ENCODE measurements around the gene GGTLC2.
"Not testable (repeated sequence)": the region's sequence is repeated elsewhere in the genome, so short reads cannot be mapped to it uniquely, and the experiment has no call there.

Gene GGTLC2

DNA sequence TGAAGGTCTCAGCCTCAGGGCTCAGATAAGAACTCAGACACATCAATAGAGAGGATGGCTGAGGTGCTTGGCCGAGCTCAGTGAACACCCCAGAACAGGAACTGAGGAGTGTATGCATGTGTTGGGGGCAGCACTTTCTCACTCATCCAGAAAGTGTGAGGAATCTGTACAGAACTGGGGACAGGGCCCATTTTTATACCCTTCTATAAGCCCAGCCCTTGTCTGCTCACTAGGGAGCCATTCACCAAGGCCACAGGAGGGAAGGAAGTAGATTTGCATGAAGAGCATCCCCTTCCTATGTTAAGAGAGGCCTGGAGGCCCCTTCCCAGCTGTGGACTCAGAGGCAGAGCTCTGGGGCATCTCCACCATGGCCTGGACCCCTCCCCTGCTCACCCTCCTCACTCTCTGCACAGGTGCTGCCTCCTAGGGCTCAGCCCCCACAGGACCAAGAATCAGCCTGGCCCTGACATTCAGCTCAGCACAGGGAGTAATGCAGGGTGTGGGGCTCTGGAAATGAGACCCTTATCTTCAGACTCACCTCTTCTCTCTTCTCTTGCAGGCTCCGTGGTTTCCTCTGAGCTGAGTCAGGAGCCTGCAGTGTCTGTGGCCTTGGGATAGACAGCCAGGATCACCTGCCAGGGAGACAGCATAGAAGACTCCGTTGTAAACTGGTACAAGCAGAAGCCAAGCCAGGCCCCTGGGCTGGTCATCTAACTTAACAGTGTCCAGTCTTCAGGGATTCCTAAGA lies 39.9 kb upstream of the GGTLC2 start:
- Mint-ChIP-seq H3K4me3 (no peak overlapping the region), H3K36me3 (ENCODE audit: low read depth) (no peaks in the 10 kb centered on the region), H3K4me1 (peaks cover 18% of the 10 kb centered on the region), H3K27me3 (ENCODE audit: low read depth) (no peaks in the 10 kb centered on the region), H3K9me3 (no peaks in the 10 kb centered on the region), H3K27ac (no peak overlapping the region)
- TF ChIP-seq, protein P1, sequence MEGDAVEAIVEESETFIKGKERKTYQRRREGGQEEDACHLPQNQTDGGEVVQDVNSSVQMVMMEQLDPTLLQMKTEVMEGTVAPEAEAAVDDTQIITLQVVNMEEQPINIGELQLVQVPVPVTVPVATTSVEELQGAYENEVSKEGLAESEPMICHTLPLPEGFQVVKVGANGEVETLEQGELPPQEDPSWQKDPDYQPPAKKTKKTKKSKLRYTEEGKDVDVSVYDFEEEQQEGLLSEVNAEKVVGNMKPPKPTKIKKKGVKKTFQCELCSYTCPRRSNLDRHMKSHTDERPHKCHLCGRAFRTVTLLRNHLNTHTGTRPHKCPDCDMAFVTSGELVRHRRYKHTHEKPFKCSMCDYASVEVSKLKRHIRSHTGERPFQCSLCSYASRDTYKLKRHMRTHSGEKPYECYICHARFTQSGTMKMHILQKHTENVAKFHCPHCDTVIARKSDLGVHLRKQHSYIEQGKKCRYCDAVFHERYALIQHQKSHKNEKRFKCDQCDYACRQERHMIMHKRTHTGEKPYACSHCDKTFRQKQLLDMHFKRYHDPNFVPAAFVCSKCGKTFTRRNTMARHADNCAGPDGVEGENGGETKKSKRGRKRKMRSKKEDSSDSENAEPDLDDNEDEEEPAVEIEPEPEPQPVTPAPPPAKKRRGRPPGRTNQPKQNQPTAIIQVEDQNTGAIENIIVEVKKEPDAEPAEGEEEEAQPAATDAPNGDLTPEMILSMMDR (IDR thresholded peaks at IDR 0.05; ENCODE audit: unreplicated experiment in 3 of 3): no peak

DNA sequence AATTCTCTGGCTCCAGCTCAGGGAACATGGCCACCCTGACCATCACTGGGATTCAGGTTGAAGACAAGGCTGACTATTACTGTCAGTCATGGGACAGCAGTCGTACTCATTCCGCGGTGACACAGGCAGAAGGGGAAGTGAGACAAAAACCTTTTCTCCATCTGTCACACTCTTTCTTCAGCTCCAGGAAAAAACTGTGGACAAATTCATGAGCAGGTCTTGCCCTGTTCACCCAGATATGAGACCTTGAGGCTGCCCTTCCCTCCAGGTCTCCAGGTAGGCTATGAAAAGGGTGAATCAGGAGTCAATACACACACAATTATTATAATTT lies 39.4 kb upstream of the GGTLC2 start:
- no peaks in the 10 kb centered on the region for H3K36me3 Mint-ChIP-seq (ENCODE audit: low read depth)
- H3K4me1 Mint-ChIP-seq: peaks cover 23% of the 10 kb centered on the region
- no peak overlapping the region for H3K4me3 Mint-ChIP-seq
- TF ChIP-seq, protein P1 (IDR thresholded peaks at IDR 0.05; ENCODE audit: unreplicated experiment in 3 of 3): no peak
- H3K27ac Mint-ChIP-seq: no peak overlapping the region
- no peaks in the 10 kb centered on the region for H3K27me3 Mint-ChIP-seq (ENCODE audit: low read depth)
- no peaks in the 10 kb centered on the region for H3K9me3 Mint-ChIP-seq

- H3K36me3 Mint-ChIP-seq (ENCODE audit: low read depth); H3K27ac Mint-ChIP-seq; H3K4me3 Mint-ChIP-seq; H3K27me3 Mint-ChIP-seq (ENCODE audit: low read depth); H3K9me3 Mint-ChIP-seq: not testable (repeated sequence)
- peaks cover 22% of the 10 kb centered on the region for H3K4me1 Mint-ChIP-seq
Measured at GRCh38 chr22:22608022-22608421, 36.4 kb upstream of the GGTLC2 start.

- Mint-ChIP-seq H3K9me3 (no peaks in the 10 kb centered on the region), H3K4me1 (peaks cover 25% of the 10 kb centered on the region), H3K4me3 (no peak overlapping the region), H3K27ac (peak overlapping the region; percentile 32 to 79 (median 75)), H3K36me3 (ENCODE audit: low read depth) (no peaks in the 10 kb centered on the region), H3K27me3 (ENCODE audit: low read depth) (no peaks in the 10 kb centered on the region)
- TF ChIP-seq, protein P1 (IDR thresholded peaks at IDR 0.05; ENCODE audit: unreplicated experiment in 3 of 3): no peak
Measured at GRCh38 chr22:22609291-22609690, 35.1 kb upstream of the GGTLC2 start.

DNA sequence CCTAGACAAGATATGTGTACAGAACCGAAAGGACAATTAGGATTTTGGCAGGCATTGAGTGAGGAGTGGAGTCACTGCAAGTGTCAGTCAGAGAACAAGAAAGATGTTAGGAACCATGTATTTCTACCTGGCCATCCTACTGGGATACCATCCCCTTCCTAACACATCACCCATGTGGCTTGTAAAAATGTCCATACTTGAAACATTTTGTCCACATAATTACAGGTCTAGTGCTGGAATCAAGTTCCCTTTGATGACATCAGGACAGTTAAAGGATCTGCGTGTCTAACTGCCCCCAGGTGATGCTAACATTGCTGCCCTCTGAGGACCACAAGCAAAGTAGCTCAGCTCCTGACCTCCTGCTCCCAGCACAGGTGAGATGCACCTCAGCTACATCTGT lies 31.9 kb upstream of the GGTLC2 start:
- TF ChIP-seq, protein P1 (IDR thresholded peaks at IDR 0.05; ENCODE audit: unreplicated experiment in 3 of 3): no peak
- H3K36me3 Mint-ChIP-seq (ENCODE audit: low read depth): no peaks in the 10 kb centered on the region
- H3K27me3 Mint-ChIP-seq (ENCODE audit: low read depth): peaks cover 21% of the 10 kb centered on the region
- H3K27ac Mint-ChIP-seq: no peak overlapping the region
- H3K4me3 Mint-ChIP-seq: no peak overlapping the region
- no peaks in the 10 kb centered on the region for H3K9me3 Mint-ChIP-seq
- peaks cover 29% of the 10 kb centered on the region for H3K4me1 Mint-ChIP-seq

DNA sequence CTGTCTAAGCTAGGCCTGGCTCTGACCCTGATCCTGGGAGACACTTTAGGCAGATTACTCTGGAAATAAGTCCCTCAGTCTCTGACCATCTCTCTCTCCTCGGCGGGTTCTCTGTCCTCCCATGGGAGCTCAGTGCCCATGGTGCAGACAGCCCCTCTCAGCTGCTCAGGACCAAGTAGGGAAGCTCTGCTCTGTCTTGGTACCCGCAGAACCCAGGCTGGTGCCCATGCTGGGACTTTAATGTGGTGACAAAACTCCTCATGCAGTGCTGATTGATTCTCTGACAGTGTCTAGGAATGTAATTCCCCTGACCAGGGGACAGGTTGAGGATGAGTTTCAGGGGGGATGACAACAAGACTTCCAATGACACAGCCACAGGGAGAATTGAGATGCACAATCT lies 30.3 kb upstream of the GGTLC2 start:
- Mint-ChIP-seq H3K4me3 (no peak overlapping the region), H3K4me1 (peaks cover 22% of the 10 kb centered on the region), H3K9me3 (no peaks in the 10 kb centered on the region), H3K27ac (no peak overlapping the region), H3K36me3 (ENCODE audit: low read depth) (no peaks in the 10 kb centered on the region), H3K27me3 (ENCODE audit: low read depth) (peaks cover 24% of the 10 kb centered on the region)
- TF ChIP-seq, protein P1 (IDR thresholded peaks at IDR 0.05; ENCODE audit: unreplicated experiment in 3 of 3): no peak
